ENCODE data around the gene SORCS3.

Gene SORCS3

DNA sequence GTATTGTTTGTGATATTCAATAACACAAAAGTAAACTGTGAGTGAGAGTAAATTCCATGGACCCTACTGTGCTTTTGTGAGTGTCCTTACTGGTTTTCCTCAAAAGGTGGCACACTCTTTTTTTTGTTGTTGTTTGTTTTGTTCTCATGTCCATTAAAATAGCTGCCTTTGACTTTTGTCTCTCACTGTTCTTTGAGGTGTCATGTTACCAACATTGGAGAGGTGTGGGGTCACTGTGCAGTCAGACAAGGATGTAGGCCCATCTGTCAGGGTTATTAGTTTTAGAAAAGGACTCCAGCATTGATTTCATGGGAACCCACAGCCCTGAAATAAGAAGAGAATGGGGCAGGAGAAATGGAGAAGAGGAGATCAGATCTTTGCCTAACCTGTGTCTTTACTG, 383.1 kb downstream of the SORCS3 start:
- no peak for DNase-seq

DNA sequence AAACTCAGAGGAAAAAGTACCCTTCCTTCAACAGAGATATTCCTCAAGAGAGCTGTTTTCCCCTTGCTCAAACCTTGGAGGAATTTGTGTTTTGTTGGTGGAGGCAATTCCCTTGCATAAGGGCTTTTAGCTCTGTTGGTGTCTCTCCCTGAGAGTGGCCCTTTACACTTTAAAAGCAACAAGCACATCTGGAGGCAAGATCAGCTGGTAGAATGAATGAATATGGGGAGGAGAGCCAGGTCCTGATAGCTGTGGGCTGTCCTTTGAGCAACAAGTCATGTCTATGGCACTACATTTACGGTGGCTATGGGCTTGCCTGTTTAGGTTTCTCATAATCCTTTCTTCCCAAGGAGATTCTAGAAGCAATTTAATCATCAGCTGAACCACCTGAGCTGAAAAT, 384.0 kb downstream of the SORCS3 start:
- no peak for DNase-seq

DNA sequence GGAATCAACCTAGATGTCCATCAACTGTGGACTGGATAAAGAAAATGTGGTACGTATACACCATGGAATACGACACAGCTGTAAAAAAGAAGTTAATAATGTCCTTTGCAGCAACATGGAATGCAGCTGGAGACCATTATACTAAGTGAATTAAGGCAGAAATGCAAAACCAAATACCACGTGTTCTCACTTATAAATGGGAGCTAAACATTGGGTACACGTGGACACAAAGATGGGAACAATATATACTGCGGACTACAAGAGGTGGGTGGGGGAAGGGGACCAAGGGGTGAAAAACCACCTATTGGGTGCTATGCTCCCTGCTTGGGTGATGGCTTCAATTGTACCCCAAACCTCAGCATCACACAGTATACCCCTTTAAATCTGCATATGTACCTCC, 385.5 kb downstream of the SORCS3 start:
- DNase-seq = no peak

DNA sequence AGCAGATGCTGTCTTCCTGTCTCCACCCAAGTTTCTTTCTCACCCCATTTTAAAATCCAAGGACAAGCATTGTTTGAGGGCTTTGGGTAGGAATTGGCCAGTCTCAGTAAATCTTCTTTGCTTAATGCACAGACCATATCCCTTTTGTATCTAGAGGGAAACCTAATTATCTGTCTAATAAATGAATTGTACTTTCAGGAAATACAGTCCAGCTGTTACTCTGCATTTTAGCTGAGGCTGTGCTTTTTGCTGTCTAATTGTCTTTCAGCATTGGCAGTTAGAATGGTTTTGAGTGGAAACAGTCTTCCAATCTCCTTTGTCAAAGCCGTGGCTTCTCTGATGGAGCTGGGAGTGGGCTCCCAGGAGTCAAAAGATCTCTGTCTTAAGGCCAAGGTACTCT, 388.2 kb downstream of the SORCS3 start:
- no peak for DNase-seq

DNA sequence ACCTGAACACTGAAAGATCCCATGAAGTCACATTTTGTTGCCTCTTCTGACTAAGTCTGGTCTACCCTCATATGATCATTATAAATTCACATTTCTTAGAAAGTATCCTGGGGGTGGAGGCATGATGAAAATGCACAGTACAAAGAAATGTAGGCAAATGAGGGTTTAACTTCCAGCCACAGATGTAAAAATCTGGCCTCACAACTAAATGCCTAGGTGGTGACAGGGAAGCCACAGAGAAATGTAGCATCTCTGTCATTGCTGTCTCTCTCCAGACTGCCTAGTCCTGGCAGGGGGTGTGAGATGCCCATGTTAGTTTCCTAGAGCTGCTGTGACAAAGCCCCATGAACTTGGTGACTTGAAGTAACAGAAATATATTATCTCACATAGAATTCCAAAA, 395.9 kb downstream of the SORCS3 start:
- DNase-seq = no peak

DNA sequence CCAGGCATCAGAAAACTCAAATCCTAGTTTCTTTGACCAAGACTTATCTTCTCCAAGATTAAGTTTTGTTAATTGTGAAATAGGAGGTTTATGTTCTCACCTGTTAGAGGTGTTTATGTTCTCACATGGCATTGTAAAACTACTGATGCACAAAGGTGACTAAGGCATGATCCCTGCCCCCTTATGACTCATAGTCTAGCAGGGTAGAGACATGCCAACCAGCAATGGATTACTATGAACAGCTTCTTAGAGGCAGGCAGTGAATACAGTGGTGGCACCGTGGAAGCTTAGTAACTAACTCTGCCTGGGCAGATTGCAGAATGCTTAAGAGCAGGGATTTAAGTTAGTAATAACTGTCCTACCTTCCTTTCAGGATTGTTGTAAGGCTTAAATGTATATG, 400.9 kb downstream of the SORCS3 start:
- no peak for DNase-seq

DNA sequence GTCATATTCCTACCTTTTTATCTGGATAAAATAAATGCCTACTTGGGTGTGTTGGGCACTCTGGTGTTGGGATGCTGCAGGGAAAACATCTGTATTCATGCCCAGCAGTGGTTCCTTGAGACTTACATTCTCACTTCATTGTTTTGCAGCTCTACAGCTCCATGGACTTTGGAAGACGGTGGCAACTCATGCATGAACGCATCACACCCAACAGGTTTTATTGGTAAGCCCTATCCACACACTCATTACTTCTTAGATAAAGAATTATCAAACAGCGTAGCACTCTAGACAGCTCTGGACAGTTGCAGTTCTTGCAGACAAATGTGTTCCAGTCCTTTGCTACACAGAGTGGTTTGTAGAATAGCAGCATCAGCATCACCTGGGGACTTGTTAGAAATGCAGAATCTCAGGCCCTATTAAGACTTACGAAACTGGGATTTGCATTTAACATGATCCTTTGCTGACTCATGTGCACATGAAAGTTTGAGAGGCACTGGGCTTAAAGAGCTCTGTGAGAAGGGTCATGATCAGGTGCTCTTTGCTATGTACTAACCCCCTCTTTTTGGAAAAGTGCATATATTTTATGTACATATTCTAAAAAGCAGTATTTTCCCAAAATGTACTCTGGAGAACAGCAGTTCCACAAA, 401.9 kb downstream of the SORCS3 start:
- DNase-seq = no peak

DNA sequence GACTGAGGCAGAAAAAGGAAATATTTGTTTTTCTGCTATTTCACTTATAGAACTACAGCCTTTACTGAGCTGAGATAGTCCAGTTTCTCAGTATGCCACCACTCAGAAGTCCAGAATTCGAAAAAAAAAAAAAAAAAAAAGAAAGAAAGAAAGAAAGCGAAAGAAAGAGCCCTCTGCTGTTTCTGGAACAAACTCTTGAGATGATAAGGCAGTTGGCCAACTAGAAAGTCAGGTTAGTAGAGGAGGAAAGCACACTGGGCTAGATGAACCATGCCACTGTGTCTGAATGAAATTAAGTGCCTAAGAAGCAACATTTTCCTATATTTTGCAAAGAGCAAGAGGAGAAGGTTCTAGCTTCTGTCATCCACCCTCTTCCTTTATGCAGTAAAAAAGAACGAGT, 403.8 kb downstream of the SORCS3 start:
- no peak for DNase-seq

DNA sequence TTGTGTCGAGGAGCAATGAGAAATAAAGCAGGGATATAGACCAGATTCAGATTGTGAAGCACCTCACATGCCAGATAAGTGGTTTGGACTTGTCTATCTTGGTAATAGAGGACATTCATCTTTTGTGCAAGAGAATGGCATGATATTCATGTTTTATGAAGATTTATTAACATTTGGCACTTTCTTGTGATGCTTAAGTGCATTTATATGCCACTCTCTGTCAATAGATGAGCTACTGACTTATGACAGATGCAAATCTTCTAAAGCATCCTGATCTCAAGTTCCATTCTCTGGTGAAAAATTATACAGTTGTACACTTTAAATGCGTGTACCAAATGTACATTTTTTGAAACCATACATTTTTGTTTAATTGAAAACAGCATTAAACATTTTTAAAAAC, 415.3 kb downstream of the SORCS3 start:
- DNase-seq = no peak

DNA sequence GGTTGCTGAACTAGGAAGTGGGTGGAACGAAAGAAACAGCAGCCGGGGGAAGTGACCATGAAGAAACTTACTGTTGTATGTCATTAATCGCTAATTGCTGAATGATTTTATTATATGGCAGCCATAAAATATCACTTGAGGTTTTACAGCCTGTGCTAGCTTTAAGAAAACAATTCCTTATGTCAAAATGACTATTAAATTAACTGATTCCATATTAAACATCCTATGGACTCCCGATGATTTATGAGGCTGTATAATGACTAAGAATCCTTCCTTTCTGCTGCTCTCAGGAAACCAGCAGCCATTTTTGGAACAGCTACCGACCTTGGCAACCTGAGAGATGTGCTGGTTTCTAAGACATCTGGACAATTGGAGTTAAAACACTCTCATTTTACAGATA, 421.9 kb downstream of the SORCS3 start:
- DNase-seq = no peak

DNA sequence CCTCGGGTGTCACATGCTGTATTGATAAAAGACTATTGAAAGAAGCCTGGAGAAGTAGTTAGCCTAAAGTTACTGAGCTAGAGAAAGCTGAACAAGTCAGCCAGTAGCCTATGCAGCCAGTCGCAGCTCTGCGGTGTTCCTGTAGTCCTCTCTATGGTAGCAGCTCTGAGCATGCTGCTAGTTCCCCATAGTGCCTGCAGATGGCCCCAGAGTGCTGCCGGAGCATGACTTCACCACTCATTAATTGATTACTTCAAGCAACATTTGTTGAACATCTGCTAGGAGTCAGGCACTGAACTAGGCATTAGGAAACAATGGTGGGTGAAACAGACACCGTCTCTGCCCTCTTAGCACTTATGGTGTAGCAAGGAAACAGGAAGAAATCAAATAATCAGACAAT, 422.7 kb downstream of the SORCS3 start:
- DNase-seq = peak; percentile 15 to 29

DNA sequence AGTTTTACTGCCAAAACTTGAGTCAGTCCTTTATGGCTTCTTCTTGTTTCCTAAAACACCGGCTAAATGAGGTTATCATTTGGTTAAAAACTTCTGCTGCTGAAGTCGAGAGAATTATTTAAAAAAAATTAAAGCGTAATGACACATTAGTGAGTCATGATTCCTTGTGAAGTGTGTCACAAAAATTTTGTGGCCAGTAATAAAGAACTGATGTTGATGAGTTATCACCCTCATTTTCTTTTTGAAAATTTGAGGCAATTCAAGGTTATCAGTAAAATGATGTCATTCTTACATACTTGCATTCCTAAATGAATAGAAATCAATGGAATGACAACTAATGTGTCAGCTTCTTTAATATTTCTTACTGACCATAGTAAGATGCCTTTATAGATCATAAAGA, 427.4 kb downstream of the SORCS3 start:
- no peak for DNase-seq

DNA sequence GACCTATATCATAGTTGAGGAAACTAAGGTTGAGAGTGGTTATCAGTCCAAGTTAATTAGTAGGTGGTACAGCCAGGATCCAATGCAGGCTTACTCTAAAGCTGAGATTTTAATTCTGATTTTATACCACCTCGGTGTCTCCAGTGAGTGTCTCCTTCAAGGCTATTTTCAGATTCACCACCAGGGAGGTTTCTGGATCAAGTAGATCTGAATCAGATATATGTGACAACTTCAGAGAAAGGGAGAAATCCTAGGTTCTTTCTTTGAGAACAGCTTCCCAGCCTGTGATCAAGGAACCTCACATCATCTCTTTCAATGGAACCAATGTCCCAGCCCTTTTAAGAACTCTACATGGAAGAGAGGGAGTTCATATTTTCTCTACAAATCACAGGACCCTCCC, 429.2 kb downstream of the SORCS3 start:
- no peak for DNase-seq

DNA sequence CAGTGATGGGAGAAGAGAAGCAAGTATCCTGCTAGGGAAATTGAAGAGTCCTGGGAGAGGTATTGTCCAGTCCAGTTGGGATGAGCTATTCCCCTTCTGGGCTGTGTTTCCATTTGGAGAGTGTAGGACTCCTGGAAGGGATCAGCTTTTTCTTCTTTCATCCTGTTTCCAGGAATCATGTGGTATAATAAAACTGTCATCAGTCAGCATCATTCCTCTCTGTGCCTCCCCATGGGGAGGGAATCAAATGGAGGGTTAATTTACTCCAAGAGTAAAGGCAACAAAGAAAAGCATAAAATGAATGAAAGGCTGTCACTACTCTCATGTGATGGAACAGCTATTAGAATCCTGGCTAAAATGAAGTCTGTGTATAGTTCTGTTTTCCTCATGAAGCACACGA, 429.9 kb downstream of the SORCS3 start:
- DNase-seq = no peak

DNA sequence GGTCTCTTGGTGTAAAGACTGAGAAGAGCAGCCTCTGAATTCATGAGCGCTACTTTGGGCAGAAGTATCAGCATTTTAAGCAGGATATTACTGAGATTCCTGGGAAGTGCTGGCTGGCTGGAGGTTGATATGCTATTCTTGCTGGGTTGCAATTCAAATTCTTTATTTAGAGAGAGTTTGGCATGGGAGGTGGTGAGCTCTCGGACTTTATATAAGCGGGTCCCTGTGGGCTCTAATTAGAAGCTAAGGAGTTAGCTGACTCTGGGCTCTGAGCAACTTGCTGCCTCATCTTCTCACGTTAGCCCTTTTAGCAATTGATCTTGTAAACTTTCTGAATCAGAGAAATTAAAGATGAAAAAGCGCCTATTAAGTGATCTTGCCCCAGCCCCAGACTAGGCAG, 430.9 kb downstream of the SORCS3 start:
- DNase-seq = no peak

DNA sequence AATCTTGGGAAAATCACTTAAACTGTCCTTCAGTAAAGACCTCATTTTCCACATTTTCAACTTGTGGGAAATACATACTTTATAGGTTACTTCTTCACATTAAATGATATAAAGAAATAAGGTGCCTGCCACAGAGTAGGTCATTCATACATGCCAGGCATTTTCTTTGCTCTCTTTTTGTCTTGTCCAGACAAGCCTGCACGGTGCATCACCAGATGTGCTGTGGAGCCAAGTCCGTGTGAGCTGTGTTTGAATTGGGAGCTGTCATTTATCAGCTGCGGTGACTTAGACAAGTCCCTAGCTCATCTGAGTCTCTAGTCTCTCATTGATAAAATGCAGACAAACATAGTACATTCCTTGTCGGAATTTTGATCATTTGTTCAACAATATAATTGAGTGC, 432.9 kb downstream of the SORCS3 start:
- no peak for DNase-seq

DNA sequence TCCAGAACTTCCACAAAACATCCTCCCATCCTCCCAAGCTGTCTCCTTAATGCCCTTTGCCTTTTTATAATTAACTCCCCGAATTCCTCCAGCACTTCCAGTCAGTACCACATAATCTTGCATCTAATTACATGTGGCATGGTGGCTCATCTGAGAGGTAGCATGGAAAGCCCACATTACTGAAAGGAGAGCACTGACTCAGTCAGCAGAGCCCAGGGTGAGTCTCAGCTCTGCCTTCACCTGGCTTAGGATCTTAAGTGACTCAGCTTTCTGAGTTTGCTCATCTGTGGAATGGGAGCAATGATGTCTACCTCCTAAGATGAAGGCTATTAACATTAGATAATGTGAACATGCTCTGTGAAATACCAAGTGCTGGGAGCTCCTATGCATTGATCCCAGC, 433.9 kb downstream of the SORCS3 start:
- no peak for DNase-seq

DNA sequence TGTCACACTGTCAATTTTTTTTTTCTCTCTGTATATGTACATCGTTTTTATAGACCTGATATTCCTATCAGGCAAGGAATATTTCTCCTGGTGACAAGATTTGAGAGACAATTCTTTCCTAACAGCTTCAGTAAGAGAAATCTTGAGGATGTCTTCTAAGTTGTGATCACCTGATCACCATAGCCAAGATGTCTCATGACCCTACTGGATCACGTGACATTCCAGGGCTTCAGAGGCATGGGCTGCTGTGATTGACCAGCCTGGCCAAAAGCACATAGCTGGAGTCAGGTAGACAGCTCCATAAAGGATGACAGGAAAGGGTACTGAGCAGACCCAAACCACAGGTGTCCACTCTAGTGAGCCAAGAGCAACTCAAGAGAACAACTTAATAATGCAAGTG, 444.9 kb downstream of the SORCS3 start:
- no peak for DNase-seq

DNA sequence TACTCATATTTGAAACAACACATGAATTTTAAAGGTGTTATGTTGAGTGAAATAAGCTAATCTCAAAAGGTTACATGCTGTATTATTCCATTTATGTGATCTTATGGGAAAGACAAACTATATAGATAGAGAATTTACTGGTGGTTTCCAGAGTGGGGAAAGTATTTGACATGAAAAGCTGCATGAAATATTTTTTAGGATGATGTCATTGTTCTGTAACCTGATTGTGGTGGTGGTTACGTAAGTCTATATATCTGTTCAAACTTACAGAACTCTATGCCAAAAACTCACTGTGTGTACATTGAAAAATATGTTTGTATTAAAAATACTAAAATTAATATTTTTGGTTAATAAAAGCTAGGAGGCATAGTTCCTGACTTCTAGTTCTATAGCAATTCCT, 453.0 kb downstream of the SORCS3 start:
- DNase-seq = no peak

DNA sequence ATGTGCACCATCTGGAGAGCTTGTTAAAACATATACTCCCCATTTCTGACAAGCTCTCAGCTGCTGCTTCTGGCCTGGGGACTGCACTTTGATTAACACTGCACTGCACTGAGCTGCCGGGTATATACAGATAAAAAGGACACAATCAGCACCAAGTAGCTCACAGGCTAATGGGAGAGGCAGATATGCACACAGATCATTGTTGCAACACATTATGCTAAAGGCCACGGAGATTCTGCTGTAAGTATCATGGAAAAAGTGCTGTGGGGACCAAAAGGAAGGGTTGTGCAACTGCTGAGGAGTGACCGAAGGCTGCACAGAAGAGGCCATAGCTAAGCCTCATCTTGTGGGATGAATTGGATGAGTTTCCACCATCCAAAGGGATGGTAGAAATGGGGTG, 455.2 kb downstream of the SORCS3 start:
- DNase-seq = no peak

DNA sequence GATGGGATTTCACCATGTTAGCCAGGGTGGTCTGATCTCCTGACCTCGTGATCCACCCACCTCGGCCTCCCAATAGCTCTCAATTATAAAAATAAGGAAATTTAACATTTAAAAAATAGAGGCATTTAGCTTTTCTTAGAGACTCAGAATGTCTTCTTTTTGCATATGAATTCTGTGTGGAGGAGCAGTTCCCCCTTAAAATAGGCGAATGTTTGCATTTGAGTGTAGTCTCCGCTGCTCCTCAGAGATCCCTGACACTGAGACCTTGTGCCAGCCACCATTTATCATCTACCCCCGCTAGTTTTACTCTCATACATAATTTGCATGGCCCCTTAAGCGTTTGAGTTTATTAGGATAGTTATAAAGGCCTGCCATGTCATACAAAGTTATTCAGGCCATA, 461.9 kb downstream of the SORCS3 start:
- DNase-seq = no peak

DNA sequence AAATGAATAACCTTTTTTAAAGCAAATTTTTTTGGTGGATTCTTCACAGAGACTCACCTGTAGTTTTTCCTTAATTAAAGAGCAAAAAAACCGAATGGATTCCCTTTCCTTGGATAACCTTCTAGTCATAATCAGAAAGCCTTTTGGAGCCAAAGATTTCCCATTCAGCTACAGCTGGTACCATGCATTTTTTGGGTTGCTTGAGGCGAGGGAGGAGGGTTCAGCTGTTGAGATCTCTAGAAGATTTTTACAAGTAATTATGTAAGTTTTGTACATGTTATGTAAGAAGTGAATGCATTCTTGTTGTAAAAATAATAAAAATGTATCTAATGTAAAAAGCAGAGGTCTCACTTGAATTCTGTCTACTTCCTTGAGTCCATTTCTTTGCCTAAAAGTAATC, 463.2 kb downstream of the SORCS3 start:
- no peak for DNase-seq

DNA sequence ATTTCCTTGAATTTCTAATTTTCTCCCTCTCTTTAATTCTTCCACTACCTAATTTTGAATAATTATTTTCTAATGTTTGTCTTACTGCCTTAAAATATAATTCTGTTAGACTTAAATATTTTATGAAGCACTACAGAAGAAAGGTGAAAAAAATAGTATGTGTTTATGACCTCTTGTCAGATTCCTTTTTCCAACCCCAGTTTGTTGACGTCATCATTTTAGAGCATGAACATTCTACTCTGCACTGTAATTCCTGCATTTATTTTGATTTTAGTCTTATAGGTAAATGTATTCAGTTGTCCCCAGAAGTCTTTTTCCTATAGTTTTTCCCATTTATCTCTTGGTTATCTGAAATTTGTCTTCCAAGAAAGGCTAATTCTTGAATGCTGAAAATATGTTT, 468.1 kb downstream of the SORCS3 start:
- DNase-seq = no peak

DNA sequence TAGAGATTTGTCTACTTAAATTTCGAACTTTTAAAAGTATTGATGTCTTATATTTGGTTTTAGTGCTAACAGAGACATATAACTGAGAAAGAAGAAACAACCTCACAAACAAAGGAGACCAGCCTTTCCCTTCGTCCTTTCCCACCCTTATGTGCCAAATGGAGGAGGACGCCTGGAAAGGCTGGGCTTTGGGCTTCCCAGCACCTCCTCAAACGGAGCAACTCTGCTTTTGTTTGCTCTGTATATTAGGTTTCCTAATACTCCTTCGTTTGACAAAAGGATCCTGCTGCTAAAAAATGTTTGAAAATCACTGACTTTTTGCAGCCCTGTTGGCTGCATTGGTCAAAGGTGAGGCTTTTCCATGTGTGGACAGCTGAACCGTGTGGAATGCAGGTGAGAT, 471.8 kb downstream of the SORCS3 start:
- no peak for DNase-seq

DNA sequence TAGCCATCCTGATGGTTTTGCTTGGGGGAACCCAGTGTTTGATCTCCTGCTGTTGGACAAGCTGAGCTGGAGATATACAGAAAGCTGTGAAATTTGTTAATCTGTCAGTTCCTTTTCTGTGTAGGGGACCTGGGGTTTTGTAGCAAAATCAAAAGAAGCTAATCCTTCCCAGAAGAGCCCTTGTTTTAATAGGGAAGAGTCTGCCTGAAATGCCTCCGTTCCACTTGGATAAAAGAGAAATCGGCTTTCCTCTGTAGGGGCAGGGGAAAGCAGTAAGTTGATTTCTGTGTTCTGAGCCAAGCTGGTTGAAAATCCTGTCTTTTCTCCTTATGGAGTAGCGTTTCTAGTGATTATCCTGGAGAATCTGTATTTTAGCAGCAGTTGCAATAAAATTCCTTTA, 472.6 kb downstream of the SORCS3 start:
- no peak for DNase-seq

DNA sequence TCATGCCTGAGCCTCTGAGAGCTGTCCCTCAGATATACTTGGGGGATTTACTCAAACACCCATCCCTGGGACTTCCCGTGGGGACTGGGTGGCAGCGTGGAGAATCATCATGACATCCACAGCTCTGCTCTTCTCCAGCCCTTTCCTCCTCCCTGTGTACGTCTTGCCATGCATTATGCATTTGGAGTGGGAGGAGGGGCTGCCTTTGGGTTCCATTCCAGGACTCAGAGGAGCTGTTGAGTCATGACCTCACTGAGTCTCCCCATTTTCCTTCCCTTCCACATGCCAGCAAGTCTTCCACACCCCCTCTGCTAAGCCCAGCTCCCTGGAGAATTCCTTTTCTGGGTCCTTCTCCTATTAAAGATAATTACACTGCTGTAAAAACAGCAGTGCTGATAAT, 480.7 kb downstream of the SORCS3 start:
- DNase-seq = no peak
